Keratinocyte (primary cell): ENCODE data around the gene TSC1. TPM values are rescaled to one million over a fixed set of nuclear protein-coding genes. Genes with fewer than 3 reads are reported as not detected.

Experiments used
- DNase-seq: peaks from one replicate; pipeline ENCODE4 v3.0.0-alpha.2; 2011; ENCODE audit warnings: low read depth, missing footprints, low spot score
- FAIRE-seq: peaks from 2 replicates; lab custom pipeline; 2011; peaks lifted over from hg19 to GRCh38; lab: Jason Lieb, UNC
- H2AFZ ChIP-seq: 2 replicates; pipeline ENCODE4 v1.6.0; 2012; ENCODE audit warnings: low read length, control low read depth, inconsistent platforms; ENCODE audit not compliant: control insufficient read depth
- H3K27ac ChIP-seq: 2 replicates; pipeline ENCODE4 v1.5.1; 2011; ENCODE audit warnings: low read length; ENCODE audit not compliant: control insufficient read depth, insufficient read depth
- H3K27me3 ChIP-seq: 3 replicates; pipeline ENCODE4 v1.6.0; 2011; ENCODE audit warnings: low read length; ENCODE audit not compliant: control insufficient read depth, insufficient read depth; ENCODE audit errors: extremely low read depth
- H3K36me3 ChIP-seq, 2 experiments: 2 replicates in 1 of 2; 3 replicates in 1 of 2; pipeline ENCODE4 v1.5.1; 2011; ENCODE audit warnings: low read length in 2 of 2, mild to moderate bottlenecking in 1 of 2; ENCODE audit not compliant: control insufficient read depth in 2 of 2, insufficient read depth in 2 of 2; ENCODE audit errors: extremely low read depth in 1 of 2
- H3K4me1 ChIP-seq: 3 replicates; pipeline ENCODE4 v1.5.1; 2011; ENCODE audit warnings: low read length; ENCODE audit not compliant: control insufficient read depth, insufficient read depth; ENCODE audit errors: extremely low read depth
- H3K4me2 ChIP-seq: 3 replicates; pipeline ENCODE4 v1.6.0; 2011; ENCODE audit warnings: low read depth, low read length; ENCODE audit not compliant: control insufficient read depth, insufficient read depth; ENCODE audit errors: extremely low read depth
- H3K4me3 ChIP-seq, 3 experiments: fragments of 200-600 bp in 1 of 3; sonication (generic) in 1 of 3; 2 replicates in 2 of 3; 3 replicates in 1 of 3; pipeline ENCODE4 v1.5.1; 2011 to 2016; ENCODE audit warnings: low read length in 3 of 3, mild to moderate bottlenecking in 3 of 3, control low read depth in 2 of 3, inconsistent platforms in 1 of 3, low read depth in 1 of 3, mixed read lengths in 1 of 3, mixed run types in 1 of 3, moderate library complexity in 1 of 3; ENCODE audit not compliant: control insufficient read depth in 2 of 3, insufficient read depth in 2 of 3; ENCODE audit errors: extremely low read depth in 1 of 3
- H3K79me2 ChIP-seq: 2 replicates; pipeline ENCODE4 v1.6.0; 2012; ENCODE audit warnings: low read length; ENCODE audit not compliant: control insufficient read depth, insufficient read depth
- H3K9ac ChIP-seq: 3 replicates; pipeline ENCODE4 v1.6.0; 2011; ENCODE audit warnings: low read length; ENCODE audit not compliant: control insufficient read depth, insufficient read depth; ENCODE audit errors: extremely low read depth
- H3K9me1 ChIP-seq: 3 replicates; pipeline ENCODE4 v1.6.0; 2011; ENCODE audit warnings: low read length; ENCODE audit not compliant: control insufficient read depth, insufficient read depth; ENCODE audit errors: extremely low read depth
- H3K9me3 ChIP-seq: 2 replicates; pipeline ENCODE4 v1.5.1; 2012; ENCODE audit warnings: low read depth, low read length; ENCODE audit not compliant: control insufficient read depth
- H4K20me1 ChIP-seq: 3 replicates; pipeline ENCODE4 v1.6.0; 2011; ENCODE audit warnings: low read length; ENCODE audit not compliant: control insufficient read depth, insufficient read depth; ENCODE audit errors: extremely low read depth
- EZH2 ChIP-seq: IDR thresholded peaks from one replicate; pipeline ENCODE4 v1.6.1; 2012; ENCODE audit warnings: inconsistent platforms, mild to moderate bottlenecking, low read length, moderate library complexity
- dilution Hi-C: fragments of 300-500 bp; cut with MboI; formaldehyde crosslinking; loops from one replicate; pipeline ENCODE4 v1.7.0; 2020; ENCODE audit warnings: low sequenced_read_pairs; ENCODE audit not compliant: extremely low pct_ligation_motif_present
- polyA plus RNA-seq, 5 experiments: library from polyadenylated mRNA; depleted of rRNA in 3 of 5; stranded (reverse) in 3 of 5; stranded (forward) in 1 of 5; unstranded in 1 of 5; fragments of >200 nt; gene quantifications; 1 replicate in 1 of 5; 2 replicates in 3 of 5; 3 replicates in 1 of 5; pipeline versions ENCODE4 v1.2.1 to v1.2.3, GENCODE V29; 2011 to 2012; ENCODE audit warnings: missing spikeins in 2 of 5, low read depth in 1 of 5, low replicate concordance in 1 of 5
- TF ChIP-seq, protein P1 (sequence below), 3 experiments: IDR thresholded peaks in 1 of 3; conservative IDR thresholded peaks in 1 of 3; optimal IDR thresholded peaks in 1 of 3; 2 replicates in 2 of 3; 3 replicates in 1 of 3; pipeline versions ENCODE3 to v1.5.1; 2011; ENCODE audit warnings: low read length in 3 of 3, mild to moderate bottlenecking in 3 of 3, moderate library complexity in 2 of 3, control low read depth in 1 of 3, inconsistent platforms in 1 of 3; ENCODE audit not compliant: insufficient read depth in 2 of 3; ENCODE audit errors: extremely low read depth in 1 of 3

The TSC1 gene
- polyA plus RNA-seq, 1 donor (not counting 4 experiments of a cell fraction or from before 2014, with no cell fraction given) = 26.1 TPM

DNA sequence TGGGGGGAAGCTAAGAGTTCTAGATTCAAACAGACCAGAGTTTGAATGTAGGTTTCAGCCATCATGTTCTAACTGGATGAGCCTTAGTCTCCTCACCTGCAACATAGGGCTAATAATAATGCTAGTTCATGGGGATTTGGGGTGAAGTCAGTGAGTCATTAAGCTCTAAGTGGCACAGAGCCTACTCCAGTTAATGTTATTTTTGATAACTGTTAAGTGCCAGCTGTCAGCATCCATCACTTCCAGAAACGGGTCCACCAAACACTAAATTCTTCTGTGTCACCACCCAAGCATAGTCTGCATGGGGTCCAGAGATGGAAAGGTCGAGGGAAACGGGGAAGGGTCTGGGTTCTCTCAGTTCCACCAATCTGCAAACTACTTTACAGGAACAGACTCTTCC lies 1.8 kb upstream of the TSC1 start:
- peaks cover 29% of the 10 kb centered on the region for H3K4me1 ChIP-seq
- H2AFZ ChIP-seq = no peak overlapping the region
- H3K4me2 ChIP-seq = no peak overlapping the region
- peaks cover 30% of the 10 kb centered on the region for H3K79me2 ChIP-seq
- no peaks in the 10 kb centered on the region for H3K27me3 ChIP-seq
- no peaks in the 10 kb centered on the region for H3K36me3 ChIP-seq
- no peaks in the 10 kb centered on the region for H3K9me3 ChIP-seq
- H4K20me1 ChIP-seq = no peaks in the 10 kb centered on the region
- TF ChIP-seq EZH2 = no peak
- TF ChIP-seq, protein P1, sequence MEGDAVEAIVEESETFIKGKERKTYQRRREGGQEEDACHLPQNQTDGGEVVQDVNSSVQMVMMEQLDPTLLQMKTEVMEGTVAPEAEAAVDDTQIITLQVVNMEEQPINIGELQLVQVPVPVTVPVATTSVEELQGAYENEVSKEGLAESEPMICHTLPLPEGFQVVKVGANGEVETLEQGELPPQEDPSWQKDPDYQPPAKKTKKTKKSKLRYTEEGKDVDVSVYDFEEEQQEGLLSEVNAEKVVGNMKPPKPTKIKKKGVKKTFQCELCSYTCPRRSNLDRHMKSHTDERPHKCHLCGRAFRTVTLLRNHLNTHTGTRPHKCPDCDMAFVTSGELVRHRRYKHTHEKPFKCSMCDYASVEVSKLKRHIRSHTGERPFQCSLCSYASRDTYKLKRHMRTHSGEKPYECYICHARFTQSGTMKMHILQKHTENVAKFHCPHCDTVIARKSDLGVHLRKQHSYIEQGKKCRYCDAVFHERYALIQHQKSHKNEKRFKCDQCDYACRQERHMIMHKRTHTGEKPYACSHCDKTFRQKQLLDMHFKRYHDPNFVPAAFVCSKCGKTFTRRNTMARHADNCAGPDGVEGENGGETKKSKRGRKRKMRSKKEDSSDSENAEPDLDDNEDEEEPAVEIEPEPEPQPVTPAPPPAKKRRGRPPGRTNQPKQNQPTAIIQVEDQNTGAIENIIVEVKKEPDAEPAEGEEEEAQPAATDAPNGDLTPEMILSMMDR (optimal IDR thresholded peaks at IDR 0.05 in 1 of 3, IDR thresholded peaks at IDR 0.05 in 1 of 3, conservative IDR thresholded peaks at IDR 0.05 in 1 of 3; ENCODE audit: extremely low read depth in 1 of 3, insufficient read depth in 2 of 3, low read length in 3 of 3) = no peak
- no peak overlapping the region for H3K4me3 ChIP-seq
- H3K27ac ChIP-seq = no peak overlapping the region
- FAIRE-seq = no peak
- H3K9me1 ChIP-seq = no peaks in the 10 kb centered on the region
- DNase-seq = no peak
- dilution Hi-C loops = no loop called here
- H3K9ac ChIP-seq = no peak overlapping the region

DNA sequence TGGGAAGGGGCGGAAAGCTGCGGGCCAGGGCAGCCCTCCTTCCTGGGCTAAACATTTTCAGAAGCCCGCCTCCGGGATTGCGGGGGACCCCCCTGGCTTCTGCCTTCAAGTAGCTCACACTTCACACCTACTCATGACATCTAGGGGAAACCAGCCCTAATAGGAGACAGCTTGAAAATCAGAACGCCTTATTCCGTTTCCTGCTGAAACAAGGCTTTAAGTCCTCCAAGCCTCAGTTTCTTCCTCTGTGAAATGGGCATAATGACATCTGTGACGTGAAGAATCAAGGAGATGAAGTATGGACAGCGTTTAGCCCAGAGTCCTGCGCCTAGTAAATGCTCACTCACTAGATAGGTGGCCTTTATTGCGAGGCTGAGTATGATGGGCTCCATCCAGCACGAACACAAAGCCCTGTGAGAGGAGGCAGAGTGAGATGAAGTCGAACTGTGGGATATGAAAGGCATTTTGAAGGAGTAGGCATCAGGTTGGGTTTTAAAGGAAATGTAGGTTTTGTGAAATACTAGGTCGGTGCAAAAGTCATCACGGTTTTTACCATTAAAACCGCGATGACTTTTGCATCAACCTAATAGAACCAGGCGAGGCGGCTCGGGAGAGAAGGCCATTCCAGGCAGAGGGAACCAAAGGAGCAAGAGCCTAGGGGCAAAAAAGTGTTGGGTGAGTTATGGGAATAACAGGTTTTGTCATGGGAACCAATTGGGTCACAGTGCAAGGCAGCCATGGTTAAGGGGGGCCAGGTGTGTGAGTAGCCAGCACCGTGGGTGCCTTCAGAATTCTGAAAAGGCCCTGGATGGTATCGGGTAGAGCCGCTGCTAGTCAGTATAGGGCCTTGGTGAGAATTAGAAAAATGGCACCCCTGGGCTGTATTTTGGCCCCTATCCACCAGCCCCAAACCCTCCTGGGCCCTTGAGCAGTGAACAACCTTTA lies 1.0 kb upstream of the TSC1 start:
- H3K9ac ChIP-seq = peak overlapping the region; percentile 97
- FAIRE-seq = no peak
- no peaks in the 10 kb centered on the region for H3K27me3 ChIP-seq
- no peaks in the 10 kb centered on the region for H4K20me1 ChIP-seq
- DNase-seq = no peak
- H2AFZ ChIP-seq = peak overlapping the region; percentile 64
- no peaks in the 10 kb centered on the region for H3K9me3 ChIP-seq
- TF ChIP-seq, protein P1 (optimal IDR thresholded peaks at IDR 0.05 in 1 of 3, IDR thresholded peaks at IDR 0.05 in 1 of 3, conservative IDR thresholded peaks at IDR 0.05 in 1 of 3; ENCODE audit: extremely low read depth in 1 of 3, insufficient read depth in 2 of 3, low read length in 3 of 3) = no peak
- no peak for TF ChIP-seq EZH2
- H3K4me3 ChIP-seq = peak overlapping the region; percentile 65 to 99 (median 66)
- peaks cover 29% of the 10 kb centered on the region for H3K4me1 ChIP-seq
- H3K79me2 ChIP-seq = peaks cover 33% of the 10 kb centered on the region
- H3K36me3 ChIP-seq = no peaks in the 10 kb centered on the region
- peak overlapping the region; percentile 75 for H3K27ac ChIP-seq
- peak overlapping the region; percentile 74 for H3K4me2 ChIP-seq
- dilution Hi-C loops = no loop called here
- H3K9me1 ChIP-seq = no peaks in the 10 kb centered on the region
